Fibroblast of lung (primary cell): ENCODE results near the gene ZNF148.

ENCODE experiments used
- EZH2 ChIP-seq: IDR thresholded peaks from 2 replicates; pipeline ENCODE4 v1.5.1; 2012; ENCODE audit warnings: low read length, control low read depth, mild to moderate bottlenecking; ENCODE audit errors: missing control alignments
- TF ChIP-seq, protein P1 (sequence below), 2 donors: IDR thresholded peaks in 1 of 2; conservative IDR thresholded peaks in 1 of 2; 1 replicate in 1 of 2; 2 replicates in 1 of 2; pipeline ENCODE4 v1.5.1; 2011 to 2012; ENCODE audit warnings: low read length in 2 of 2, control low read depth in 1 of 2, inconsistent platforms in 1 of 2, low read depth in 1 of 2, mild to moderate bottlenecking in 1 of 2

GRCh38 chr3:125374501-125374995 lies 577 bp downstream of the ZNF148 start:
- TF ChIP-seq, protein P1, sequence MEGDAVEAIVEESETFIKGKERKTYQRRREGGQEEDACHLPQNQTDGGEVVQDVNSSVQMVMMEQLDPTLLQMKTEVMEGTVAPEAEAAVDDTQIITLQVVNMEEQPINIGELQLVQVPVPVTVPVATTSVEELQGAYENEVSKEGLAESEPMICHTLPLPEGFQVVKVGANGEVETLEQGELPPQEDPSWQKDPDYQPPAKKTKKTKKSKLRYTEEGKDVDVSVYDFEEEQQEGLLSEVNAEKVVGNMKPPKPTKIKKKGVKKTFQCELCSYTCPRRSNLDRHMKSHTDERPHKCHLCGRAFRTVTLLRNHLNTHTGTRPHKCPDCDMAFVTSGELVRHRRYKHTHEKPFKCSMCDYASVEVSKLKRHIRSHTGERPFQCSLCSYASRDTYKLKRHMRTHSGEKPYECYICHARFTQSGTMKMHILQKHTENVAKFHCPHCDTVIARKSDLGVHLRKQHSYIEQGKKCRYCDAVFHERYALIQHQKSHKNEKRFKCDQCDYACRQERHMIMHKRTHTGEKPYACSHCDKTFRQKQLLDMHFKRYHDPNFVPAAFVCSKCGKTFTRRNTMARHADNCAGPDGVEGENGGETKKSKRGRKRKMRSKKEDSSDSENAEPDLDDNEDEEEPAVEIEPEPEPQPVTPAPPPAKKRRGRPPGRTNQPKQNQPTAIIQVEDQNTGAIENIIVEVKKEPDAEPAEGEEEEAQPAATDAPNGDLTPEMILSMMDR (conservative IDR thresholded peaks at IDR 0.05 in 1 of 2, IDR thresholded peaks at IDR 0.05 in 1 of 2; ENCODE audit: low read depth in 1 of 2, low read length in 2 of 2), result no peak
- TF ChIP-seq EZH2, result no peak
